HG03378 (cell line): ENCODE measurements around the gene TECTA.
A peak's percentile ranks its signal among the peaks of the same experiment; 100 is the strongest.
"Not testable (repeated sequence)": the region's sequence is repeated elsewhere in the genome, so short reads cannot be mapped to it uniquely, and the experiment has no call there.

Source experiments
- ATAC-seq: cut with Tn5 transposase; IDR thresholded peaks from one replicate; pipeline ENCODE4 v1.9.1; 2021; ENCODE audit warnings: mild to moderate bottlenecking, moderate library complexity; ENCODE audit not compliant: unreplicated experiment

The TECTA gene

DNA sequence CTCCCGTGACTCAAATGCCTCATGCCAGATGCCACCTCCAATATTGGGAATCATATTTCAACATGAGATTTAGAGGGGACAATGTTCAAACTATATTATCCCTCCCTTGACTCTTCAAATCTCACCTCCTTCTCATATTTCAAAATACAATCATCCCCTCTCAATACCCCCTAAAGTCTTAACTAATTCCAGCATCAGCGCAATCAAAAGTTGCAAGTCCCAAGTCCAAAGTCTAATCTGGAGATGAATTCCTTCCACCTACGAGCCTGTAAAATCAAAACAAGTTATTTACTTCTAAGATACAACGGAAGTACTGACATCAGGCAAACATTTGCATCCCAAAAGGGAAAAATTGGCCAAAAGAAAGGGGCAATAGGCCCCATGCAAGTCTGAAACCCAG lies 124.3 kb downstream of the TECTA start:
- no peak for ATAC-seq

DNA sequence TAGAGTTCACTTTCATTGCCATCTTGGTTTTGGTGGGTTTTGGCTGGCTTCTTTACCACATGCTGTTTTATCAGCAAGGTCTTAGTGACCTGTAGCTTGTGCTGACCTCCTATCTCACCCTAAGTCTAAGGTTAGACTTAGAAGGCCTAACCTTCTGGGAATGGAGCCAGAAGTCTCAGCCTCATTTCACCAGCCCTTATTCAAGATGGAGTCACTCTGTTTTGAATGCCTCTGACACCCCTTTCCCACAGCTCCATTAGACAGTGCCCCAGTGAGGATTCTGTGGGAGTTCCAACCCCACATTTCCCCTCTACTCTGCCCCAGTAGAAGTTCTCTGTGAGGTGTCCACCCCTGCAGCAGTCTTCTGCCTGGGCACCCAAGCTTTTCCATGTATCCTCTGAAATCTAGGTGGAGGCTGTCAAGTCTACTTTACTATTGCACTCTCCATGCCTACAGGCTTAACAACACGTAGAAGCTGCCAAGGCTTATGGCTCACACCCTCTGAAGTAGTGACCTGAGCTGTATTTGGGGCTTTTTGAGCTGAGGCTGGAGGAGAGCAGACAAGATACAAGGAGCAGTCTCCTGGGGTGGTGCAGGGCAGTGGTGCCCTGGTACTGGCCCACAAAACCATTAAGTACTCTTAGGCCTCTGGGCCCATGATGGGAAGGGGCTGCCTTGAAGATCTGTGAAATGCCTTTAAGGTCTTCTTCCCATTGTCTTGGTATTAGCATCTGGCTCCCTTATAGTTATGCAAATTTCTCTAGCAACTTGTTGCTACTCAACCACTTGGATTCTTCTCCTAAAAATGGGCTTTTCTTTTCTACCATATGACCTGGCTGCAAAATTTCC lies 125.6 kb downstream of the TECTA start:
- no peak for ATAC-seq

DNA sequence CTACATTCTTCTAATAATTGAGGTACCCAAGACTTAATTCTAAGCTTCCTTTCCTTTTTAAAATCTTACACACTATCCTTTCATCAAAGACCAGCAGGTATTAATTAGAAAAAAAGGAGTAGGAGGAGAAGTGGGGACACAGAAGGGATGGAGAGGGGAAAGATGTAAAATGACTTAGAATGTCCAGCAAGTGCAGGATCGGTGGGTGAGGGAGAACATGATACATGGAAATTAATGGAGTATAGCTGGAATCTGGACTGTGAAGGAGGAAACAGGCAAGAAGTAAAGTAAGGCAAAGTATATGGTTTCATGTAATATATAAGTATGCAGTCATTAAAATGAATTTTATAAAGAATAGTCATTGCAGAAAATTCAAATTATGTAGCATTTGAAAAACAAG lies 127.8 kb downstream of the TECTA start:
- ATAC-seq = no peak

DNA sequence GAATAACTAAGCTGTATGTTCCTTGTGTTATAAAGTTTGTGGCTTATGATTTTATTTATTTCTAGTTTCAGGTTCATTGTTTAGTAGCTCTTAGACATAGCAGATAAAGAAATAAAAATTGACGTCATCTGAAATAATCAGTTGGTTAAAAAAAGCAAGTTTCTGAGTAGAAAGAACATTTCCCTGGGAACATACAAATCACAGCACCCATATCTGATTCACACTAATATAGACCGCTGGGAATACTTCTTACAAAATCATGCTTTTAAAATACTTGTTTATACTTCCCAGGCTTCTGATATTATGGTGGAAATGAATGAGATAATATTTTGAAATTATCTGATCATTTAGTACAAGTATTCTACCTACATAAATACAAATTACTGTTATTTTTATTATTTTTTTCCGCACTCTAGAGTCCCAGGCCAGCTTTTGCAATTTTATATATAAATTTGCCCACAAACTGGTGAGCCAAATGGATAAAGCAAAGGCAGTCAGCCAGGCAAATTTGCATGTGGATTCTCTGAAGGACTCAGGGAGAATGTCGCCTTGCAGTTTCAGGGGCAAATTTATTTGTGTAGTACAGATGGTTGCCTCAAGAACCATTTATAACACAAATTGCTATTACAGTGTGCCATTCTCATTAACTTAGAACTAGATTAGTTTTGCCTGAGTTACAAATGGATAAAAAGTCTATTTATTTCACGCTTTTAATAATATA lies 128.6 kb downstream of the TECTA start:
- ATAC-seq = no peak

DNA sequence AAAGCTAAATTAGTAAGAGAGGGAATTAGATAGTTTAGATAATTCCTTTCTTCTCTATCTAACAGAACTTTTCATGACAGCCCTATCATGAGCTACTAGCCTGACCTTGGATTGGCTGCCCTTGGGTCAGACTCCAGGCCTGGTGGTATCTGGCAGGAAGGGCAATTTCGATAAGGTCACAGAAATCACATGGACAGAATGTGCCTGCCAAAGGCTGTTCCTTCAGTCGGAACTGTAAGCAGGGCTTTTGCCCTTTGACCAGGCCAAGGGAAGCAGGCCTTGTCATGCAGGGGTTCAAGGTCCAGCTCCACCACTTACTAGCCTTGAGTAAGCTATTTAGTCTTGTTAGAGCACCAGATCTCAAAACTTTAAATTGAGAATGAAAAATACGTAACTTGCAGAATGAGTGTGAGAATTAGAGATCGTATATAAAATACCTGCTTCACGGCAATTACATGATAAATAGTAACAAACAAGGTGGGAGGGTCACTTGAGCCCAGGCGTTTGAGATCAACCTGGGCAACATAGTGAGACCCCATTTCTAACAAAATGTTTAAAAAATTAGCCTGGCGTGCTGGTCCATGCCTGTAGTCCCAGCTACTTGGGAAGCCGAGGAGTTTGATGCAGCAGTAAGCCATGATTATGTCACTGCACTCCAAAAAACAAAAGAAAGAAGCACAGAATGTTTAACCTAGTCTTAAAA lies 130.7 kb downstream of the TECTA start:
- ATAC-seq = no peak

DNA sequence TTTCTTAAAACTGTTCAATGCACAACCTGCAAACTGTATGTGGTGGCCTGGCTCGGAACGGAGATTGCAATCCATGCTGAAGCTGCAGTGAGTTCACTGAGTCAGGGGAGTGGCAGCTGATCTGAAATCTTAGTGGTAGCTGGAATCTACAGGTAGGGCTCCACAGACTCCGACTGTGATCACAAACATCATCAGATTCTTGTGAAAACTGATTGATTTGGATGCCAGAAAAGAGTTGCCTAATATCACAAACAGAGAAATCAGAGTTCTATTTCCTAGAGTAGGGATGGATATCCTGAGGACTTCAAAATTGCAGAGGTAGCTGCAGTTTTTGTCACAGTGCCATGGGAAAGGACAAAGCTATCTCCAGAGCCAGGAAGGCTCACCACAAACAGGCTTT lies 134.0 kb downstream of the TECTA start:
- no peak for ATAC-seq

DNA sequence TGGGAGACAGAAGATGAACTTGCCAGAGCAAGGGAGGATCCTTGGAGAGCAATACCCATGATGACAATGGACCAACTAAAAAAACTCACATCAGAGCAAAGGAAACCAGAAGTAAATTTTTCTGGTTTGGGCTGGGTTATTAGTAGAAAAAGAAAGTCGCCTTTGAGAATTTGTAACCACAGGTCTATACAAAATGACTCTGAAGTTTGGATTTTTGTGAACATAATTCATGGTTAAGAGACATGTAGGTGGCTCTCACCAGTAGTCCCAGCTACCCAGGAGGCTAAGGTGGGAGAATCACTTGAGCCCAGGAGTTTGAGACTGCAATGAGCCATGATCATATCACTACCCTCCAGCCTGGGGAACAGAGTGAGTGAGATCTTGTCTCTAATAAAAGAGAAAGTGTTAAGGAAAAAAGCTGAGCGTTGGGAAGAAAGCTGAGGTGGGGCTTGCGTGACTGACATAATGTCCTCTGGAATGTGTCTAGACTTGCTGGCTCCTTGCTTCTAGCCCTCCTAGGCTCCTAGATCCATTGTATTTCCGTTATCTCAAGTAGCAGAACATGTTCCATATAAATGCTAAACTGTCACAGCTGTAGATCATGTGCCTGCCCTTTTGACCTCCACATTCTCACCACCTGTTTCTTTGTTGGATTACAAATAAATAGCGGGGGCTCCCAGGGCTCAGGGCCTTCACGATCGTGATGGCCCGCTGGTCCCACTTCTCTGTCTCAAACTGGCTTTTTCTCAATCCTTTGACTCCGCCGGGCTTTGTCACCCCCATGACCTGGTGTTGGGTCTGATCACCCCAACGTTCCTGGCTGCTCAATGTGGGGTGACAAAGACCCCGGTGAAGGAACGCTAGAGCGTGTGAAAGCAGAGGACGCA lies 135.3 kb downstream of the TECTA start:
- peak; percentile 67 for ATAC-seq

DNA sequence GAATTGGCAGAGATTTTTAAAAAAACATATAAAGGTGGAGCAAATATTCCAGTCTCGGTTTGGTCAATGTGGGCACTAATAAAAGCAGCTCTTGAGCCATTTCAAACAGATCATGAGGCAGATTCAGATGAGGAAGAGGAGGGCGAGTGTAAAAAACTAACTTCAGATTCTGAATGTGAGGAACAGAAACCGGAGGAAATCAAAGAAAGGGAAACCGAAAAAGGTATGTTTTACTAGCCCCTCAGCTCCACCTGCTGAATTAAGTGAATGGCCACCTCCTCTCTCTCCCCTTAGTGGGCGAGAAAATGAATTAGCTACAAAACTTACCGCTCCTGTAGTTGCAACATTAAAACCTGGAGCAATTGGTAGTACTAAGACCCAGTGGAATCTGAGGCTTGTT lies 136.2 kb downstream of the TECTA start:
- ATAC-seq = not testable (repeated sequence)

DNA sequence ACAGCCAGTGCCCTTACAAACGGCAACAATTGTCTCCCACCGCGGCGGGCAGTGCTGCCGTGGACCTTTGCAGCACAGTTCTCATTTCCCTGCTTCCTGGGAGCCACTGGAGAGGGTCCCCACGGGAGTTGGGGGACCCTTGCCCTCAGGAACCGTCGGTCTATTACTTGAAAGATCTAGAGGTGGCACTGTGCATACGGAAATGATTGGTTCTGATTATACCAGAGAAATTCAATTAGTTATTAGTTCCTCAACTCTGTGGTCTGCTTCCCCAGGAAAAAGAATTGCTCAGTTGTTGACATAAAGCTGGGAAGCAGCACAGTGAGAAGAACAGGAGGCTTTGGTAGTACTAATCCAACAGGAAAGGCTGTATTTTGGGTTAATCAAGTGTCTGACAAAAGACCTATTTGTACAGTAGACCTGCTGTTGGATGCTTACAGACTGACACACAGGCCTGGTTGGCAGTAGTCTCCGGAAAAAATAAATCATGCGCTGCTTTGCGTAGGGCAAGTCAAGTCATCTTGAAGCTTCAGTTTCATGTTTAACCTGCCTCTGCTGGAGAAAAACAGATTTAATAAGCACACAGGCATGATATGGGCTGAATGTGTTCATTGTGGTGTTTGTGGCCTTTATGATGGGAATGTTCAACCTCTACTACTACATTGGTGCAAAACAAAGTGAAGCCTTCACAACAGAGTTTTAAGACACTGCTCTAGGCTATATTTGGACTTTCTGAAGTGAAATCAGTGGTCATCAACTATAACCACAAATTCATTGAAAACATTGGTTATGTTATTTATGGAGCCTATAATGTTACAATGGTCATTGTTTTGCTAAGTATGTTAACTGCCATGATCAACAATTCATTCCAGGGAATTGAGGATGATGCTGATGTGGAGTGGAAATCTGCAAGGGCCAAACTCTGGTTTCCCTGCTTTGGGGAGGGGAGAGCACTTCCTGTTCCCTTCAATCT lies 136.9 kb downstream of the TECTA start:
- ATAC-seq = no peak

DNA sequence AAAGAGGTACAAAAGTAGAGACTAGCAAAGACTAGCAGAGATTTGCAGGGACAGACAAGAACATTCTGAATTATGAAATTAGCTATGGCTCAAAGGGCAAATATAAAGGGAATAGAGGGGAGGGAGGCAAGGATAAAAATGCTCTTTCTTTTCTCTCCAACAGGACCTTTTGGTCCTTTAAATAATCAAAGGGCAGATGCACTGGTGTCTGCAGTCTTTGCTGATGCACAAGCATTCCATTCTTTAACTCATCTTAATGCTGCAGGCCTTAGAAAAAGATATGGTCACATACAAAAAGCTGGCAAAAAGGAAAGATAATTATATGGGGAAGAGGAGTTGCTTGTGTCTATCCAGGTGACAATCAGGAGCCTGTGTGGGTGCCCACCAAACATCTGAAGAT lies 137.9 kb downstream of the TECTA start:
- ATAC-seq = no peak

DNA sequence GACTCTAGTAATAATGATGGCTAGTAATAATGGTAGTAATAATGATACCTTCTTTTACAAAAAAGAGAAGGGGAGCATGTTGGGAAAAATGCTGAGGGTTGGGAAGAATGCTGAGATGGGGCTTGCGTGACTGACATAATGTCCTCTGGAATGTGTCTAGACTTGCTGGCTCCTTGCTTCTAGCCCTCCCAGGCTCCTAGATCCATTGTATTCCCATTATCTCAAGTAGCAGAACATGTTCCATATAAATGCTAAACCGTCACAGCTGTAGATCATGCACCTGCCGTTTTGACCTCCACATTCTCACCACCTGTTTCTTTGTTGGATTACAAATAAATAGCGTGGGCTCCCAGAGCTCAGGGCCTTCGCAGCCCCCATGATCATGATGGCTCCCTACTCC lies 139.0 kb downstream of the TECTA start:
- ATAC-seq = not testable (repeated sequence)

DNA sequence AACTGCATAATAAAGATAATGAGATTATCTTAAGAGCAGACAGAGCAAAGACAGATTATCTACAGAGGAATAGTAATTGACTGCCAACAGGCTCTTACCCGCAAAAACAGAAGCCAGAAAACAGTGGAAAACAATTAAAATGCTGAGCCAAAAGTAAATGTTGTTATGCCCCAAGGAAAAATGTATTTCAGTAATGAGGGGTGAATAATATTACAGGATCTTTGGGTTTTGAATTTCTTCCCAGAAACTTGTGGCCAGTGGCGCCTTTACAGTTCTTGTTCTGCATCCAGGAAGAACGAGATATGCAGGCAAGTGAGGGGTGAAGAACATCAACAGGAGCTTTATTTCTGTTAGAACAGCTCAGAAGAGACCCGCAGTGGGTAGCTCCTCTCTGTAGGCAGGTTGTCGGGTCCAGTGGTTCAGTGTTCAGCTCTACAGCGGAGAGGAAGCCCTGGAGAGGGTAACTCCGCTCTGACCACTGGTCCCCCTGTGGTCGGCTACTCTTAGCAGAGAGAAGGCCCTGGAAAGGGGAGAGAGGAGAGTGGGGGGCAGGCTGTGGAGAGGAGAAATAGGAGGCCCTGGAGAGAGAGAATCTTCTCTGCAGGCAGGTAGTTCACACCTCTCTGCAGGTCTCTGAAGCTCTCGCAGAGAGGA lies 139.7 kb downstream of the TECTA start:
- ATAC-seq = no peak
